GM19043 (cell line): ENCODE data around the gene POLR2E.

ENCODE experiments used
- ATAC-seq: cut with Tn5 transposase; IDR thresholded peaks from one replicate; pipeline ENCODE4 v1.9.1; 2021; ENCODE audit warnings: low read depth; ENCODE audit not compliant: unreplicated experiment

POLR2E gene

GRCh38 chr19:1066748-1067340, 28.3 kb downstream of the POLR2E start, which contains the start of gene ARHGAP45:
Gene ARHGAP45 (plus strand): TSS chr19:1067167. CDS start chr19:1067406, 239 bp downstream.
- no peak for ATAC-seq

GRCh38 chr19:1066251-1066747, 28.9 kb downstream of the POLR2E start:
- ATAC-seq = no peak

- no peak for ATAC-seq
These were observed 29.5 kb downstream of the POLR2E start for GRCh38 chr19:1065606-1066109.

- no peak for ATAC-seq
These were observed 30.2 kb downstream of the POLR2E start for GRCh38 chr19:1064661-1065605.

GRCh38 chr19:1063909-1064660, 31.1 kb downstream of the POLR2E start:
- ATAC-seq = no peak

GRCh38 chr19:1063030-1063908, 31.9 kb downstream of the POLR2E start:
- ATAC-seq = no peak

- no peak for ATAC-seq
These were observed 32.7 kb downstream of the POLR2E start for GRCh38 chr19:1062387-1063029.

GRCh38 chr19:1061987-1062386, 33.2 kb downstream of the POLR2E start:
- ATAC-seq = no peak

GRCh38 chr19:1060689-1061088, 34.5 kb downstream of the POLR2E start:
- no peak for ATAC-seq

GRCh38 chr19:1058112-1058511, 37.1 kb downstream of the POLR2E start:
- ATAC-seq = no peak

- ATAC-seq = no peak
These were observed 37.9 kb downstream of the POLR2E start for GRCh38 chr19:1057176-1057855.

GRCh38 chr19:1055886-1056620, 39.1 kb downstream of the POLR2E start:
- ATAC-seq = no peak

- no peak for ATAC-seq
These were observed 40.1 kb downstream of the POLR2E start for GRCh38 chr19:1055028-1055425.

- no peak for ATAC-seq
These were observed 40.8 kb downstream of the POLR2E start for GRCh38 chr19:1054102-1055027.

GRCh38 chr19:1053176-1054101, 41.7 kb downstream of the POLR2E start:
- ATAC-seq = no peak
